Muscle of leg (tissue), 11 donors: ENCODE results near the gene HSP90AA1. TPM values are rescaled to one million over a fixed set of nuclear protein-coding genes. Genes with fewer than 3 reads are reported as not detected.

Source experiments
- DNase-seq: peaks from one replicate; pipeline ENCODE4 v3.0.0; 2013
- H3K27ac ChIP-seq: one replicate; pipeline ENCODE4 v1.5.1; 2013; ENCODE audit warnings: mild to moderate bottlenecking, low read length, control low read depth
- H3K27me3 ChIP-seq: one replicate; pipeline ENCODE4 v1.6.1; 2013; ENCODE audit warnings: low read length; ENCODE audit not compliant: control insufficient read depth, insufficient read depth
- H3K36me3 ChIP-seq: one replicate; pipeline ENCODE4 v1.6.1; 2013; ENCODE audit warnings: low read length; ENCODE audit not compliant: control insufficient read depth, insufficient read depth
- H3K4me1 ChIP-seq: one replicate; pipeline ENCODE4 v1.6.1; 2013; ENCODE audit warnings: low read length; ENCODE audit not compliant: control insufficient read depth, insufficient read depth
- H3K4me3 ChIP-seq: one replicate; pipeline ENCODE4 v1.5.1; 2013; ENCODE audit warnings: low read length, control low read depth
- H3K9me3 ChIP-seq: replicated peaks from 2 replicates; pipeline ENCODE4 v1.6.1; 2013; ENCODE audit warnings: low read depth, low read length; ENCODE audit not compliant: control insufficient read depth
- WGBS: methylation state at CpG from one replicate; pipeline ENCODE4 v1.1.5; 2013; ENCODE audit warnings: missing lambda C conversion rate; ENCODE audit not compliant: insufficient coverage; 5-methylcytosine and 5-hydroxymethylcytosine counted together
- polyA plus RNA-seq, 8 donors: library from polyadenylated mRNA; unstranded; fragments of 120-200 nt; gene quantifications; one replicate each; pipeline versions ENCODE4 v1.2.1 to v1.2.3, GENCODE V29; 2013; ENCODE audit warnings: inconsistent platforms in 1 of 8, low replicate concordance in 1 of 8; ENCODE audit not compliant: insufficient read length in 8 of 8, insufficient read depth in 1 of 8
- total RNA-seq: library from RNA; stranded (reverse); fragments of 120-200 nt; gene quantifications from one replicate; pipeline ENCODE4 v1.2.4, GENCODE V29; 2013

Gene HSP90AA1
- total and polyA plus RNA-seq, 9 donors, result 115 to 422 (median 312) TPM

GRCh38 chr14:102057480-102058114 lies 29.2 kb downstream of the HSP90AA1 start:
- H3K4me1 ChIP-seq, result no peaks in the 10 kb centered on the region
- H3K27me3 ChIP-seq, result no peaks in the 10 kb centered on the region
- WGBS, result 42% methylated on average over 6 of the region's 10 CpGs
- H3K27ac ChIP-seq, result no peak overlapping the region
- no peak for DNase-seq
- H3K4me3 ChIP-seq, result no peak overlapping the region
- no peaks in the 10 kb centered on the region for H3K9me3 ChIP-seq
- peaks cover 14% of the 10 kb centered on the region for H3K36me3 ChIP-seq

GRCh38 chr14:102056694-102057442 lies 30.0 kb downstream of the HSP90AA1 start:
- no peak for DNase-seq
- 85% methylated on average over 31 of the region's 31 CpGs for WGBS
- H3K4me3 ChIP-seq, result no peak overlapping the region

GRCh38 chr14:102055181-102055901 lies 31.5 kb downstream of the HSP90AA1 start:
- Histone ChIP-seq H3K27me3 (no peaks in the 10 kb centered on the region), H3K4me1 (peaks cover 4% of the 10 kb centered on the region), H3K36me3 (peaks cover 33% of the 10 kb centered on the region), H3K4me3 (no peak overlapping the region), H3K27ac (no peak overlapping the region), H3K9me3 (no peaks in the 10 kb centered on the region)
- 70% methylated on average over 22 of the region's 24 CpGs for WGBS
- no peak for DNase-seq

More at GRCh38 chr14:102056694-102057442, 30.0 kb downstream of the HSP90AA1 start:
- Histone ChIP-seq H3K4me1 (no peaks in the 10 kb centered on the region), H3K27me3 (no peaks in the 10 kb centered on the region), H3K27ac (no peak overlapping the region), H3K9me3 (no peaks in the 10 kb centered on the region), H3K36me3 (peaks cover 21% of the 10 kb centered on the region)

- H3K4me3 ChIP-seq, result no peak overlapping the region
- H3K27ac ChIP-seq, result no peak overlapping the region
- peaks cover 61% of the 10 kb centered on the region for H3K36me3 ChIP-seq
- no CpG with 5 or more reads among the region's 10 CpGs for WGBS
- no peak for DNase-seq
- peaks cover 20% of the 10 kb centered on the region for H3K4me1 ChIP-seq
- H3K27me3 ChIP-seq, result no peaks in the 10 kb centered on the region
- H3K9me3 ChIP-seq, result no peaks in the 10 kb centered on the region
Observed at GRCh38 chr14:102052522-102052921, 34.3 kb downstream of the HSP90AA1 start.

GRCh38 chr14:102050625-102051024 lies 36.2 kb downstream of the HSP90AA1 start:
- H3K4me1 ChIP-seq, result peaks cover 20% of the 10 kb centered on the region
- peaks cover 75% of the 10 kb centered on the region for H3K36me3 ChIP-seq
- 31% methylated on average over 9 of the region's 11 CpGs for WGBS
- H3K9me3 ChIP-seq, result no peaks in the 10 kb centered on the region
- peak; percentile 79 for DNase-seq
- no peaks in the 10 kb centered on the region for H3K27me3 ChIP-seq
- no peak overlapping the region for H3K4me3 ChIP-seq
- H3K27ac ChIP-seq, result no peak overlapping the region

- Histone ChIP-seq H3K36me3 (peaks cover 77% of the 10 kb centered on the region), H3K9me3 (no peaks in the 10 kb centered on the region), H3K27me3 (no peaks in the 10 kb centered on the region), H3K27ac (peak overlapping the region; percentile 44), H3K4me3 (no peak overlapping the region), H3K4me1 (peaks cover 20% of the 10 kb centered on the region)
- no peak for DNase-seq
- WGBS, result 65% methylated on average over 9 of the region's 12 CpGs
Observed at GRCh38 chr14:102050026-102050405, 36.8 kb downstream of the HSP90AA1 start.

GRCh38 chr14:102049258-102050025 lies 37.4 kb downstream of the HSP90AA1 start:
- Histone ChIP-seq H3K36me3 (peaks cover 80% of the 10 kb centered on the region), H3K27ac (peak overlapping the region; percentile 44), H3K27me3 (no peaks in the 10 kb centered on the region), H3K4me3 (no peak overlapping the region), H3K4me1 (peaks cover 20% of the 10 kb centered on the region), H3K9me3 (no peaks in the 10 kb centered on the region)
- 80% methylated on average over 17 of the region's 25 CpGs for WGBS
- no peak for DNase-seq

GRCh38 chr14:102047808-102048540 lies 38.9 kb downstream of the HSP90AA1 start:
- no peak for DNase-seq
- H3K36me3 ChIP-seq, result peaks cover 90% of the 10 kb centered on the region
- H3K4me1 ChIP-seq, result peaks cover 20% of the 10 kb centered on the region
- H3K27ac ChIP-seq, result no peak overlapping the region
- no peaks in the 10 kb centered on the region for H3K9me3 ChIP-seq
- H3K4me3 ChIP-seq, result no peak overlapping the region
- 90% methylated on average over 30 of the region's 33 CpGs for WGBS
- H3K27me3 ChIP-seq, result no peaks in the 10 kb centered on the region
